Esophagus muscularis mucosa (tissue), 4 donors: Measurements from ENCODE around the gene FBLN7. TPM values are rescaled to one million over a fixed set of nuclear protein-coding genes. Genes with fewer than 3 reads are reported as not detected.

ENCODE experiments used
- DNase-seq: peaks from one replicate; pipeline ENCODE4 v3.0.0-alpha.2; 2017; ENCODE audit errors: extremely low spot score
- H3K27ac ChIP-seq, 4 donors: fragments of 200-600 bp; sonication (generic); replicated peaks in 1 of 4; 1 replicate in 3 of 4; 2 replicates in 1 of 4; pipeline ENCODE4 v1.5.1; 2016 to 2019; ENCODE audit warnings: mild to moderate bottlenecking in 1 of 4
- H3K27me3 ChIP-seq, 4 donors: fragments of 200-600 bp; sonication (generic); one replicate each; pipeline versions ENCODE4 v1.5.1 to v1.6.0; 2016 to 2019
- H3K36me3 ChIP-seq, 4 donors: fragments of 200-600 bp; sonication (generic); one replicate each; pipeline ENCODE4 v1.5.1; 2016 to 2019
- H3K4me1 ChIP-seq, 4 donors: fragments of 200-600 bp; sonication (generic); one replicate each; pipeline ENCODE4 v1.5.1; 2016 to 2019
- H3K4me3 ChIP-seq, 4 donors: fragments of 200-600 bp; sonication (generic); 1 replicate in 2 of 4; 2 replicates in 2 of 4; pipeline ENCODE4 v1.5.1; 2016 to 2019; ENCODE audit warnings: mild to moderate bottlenecking in 4 of 4, moderate library complexity in 1 of 4
- H3K9me3 ChIP-seq, 4 donors: fragments of 200-600 bp; sonication (generic); 1 replicate in 3 of 4; 2 replicates in 1 of 4; pipeline ENCODE4 v1.5.1; 2016 to 2019
- EP300 ChIP-seq: sonication (generic); formaldehyde crosslinking; IDR thresholded peaks from one replicate; pipeline ENCODE4 v1.6.1; 2017; ENCODE audit warnings: antibody characterized with exemption
- POLR2A ChIP-seq: fragments of 450-650 bp; IDR thresholded peaks from one replicate; pipeline ENCODE4 v1.6.1; 2017; ENCODE audit warnings: antibody characterized with exemption, moderate library complexity, mild to moderate bottlenecking, low read depth
- POLR2AphosphoS5 ChIP-seq, 2 donors: sonication (generic); formaldehyde crosslinking; IDR thresholded peaks; one replicate each; pipeline ENCODE4 v1.6.1; 2017; ENCODE audit warnings: antibody characterized with exemption in 2 of 2
- WGBS: methylation state at CpG from one replicate; pipeline ENCODE4 v1.1.5; 2018; 5-methylcytosine and 5-hydroxymethylcytosine counted together
- intact Hi-C: fragments of 100-400 bp; cut with DNase I; formaldehyde crosslinking; loops from one replicate; pipeline ENCODE4 v1.15.1; 2023
- total RNA-seq, 4 donors: library from RNA; depleted of rRNA; stranded (reverse); fragments of >200 nt; gene quantifications; one replicate each; pipeline versions ENCODE4 v1.1.0 to v1.2.1, GENCODE V29; 2016
- TF ChIP-seq, protein P1 (sequence below), 3 experiments: fragments of 200-600 bp in 2 of 3; fragments of 450-650 bp in 1 of 3; sonication (generic) in 2 of 3; IDR thresholded peaks; one replicate each; pipeline ENCODE4 v1.5.1; 2017 to 2019; ENCODE audit warnings: antibody characterized with exemption in 3 of 3, mild to moderate bottlenecking in 2 of 3, moderate library complexity in 1 of 3

FBLN7 gene
- total RNA-seq, 4 donors from 2014 or later: 1.1 to 2.1 (median 1.8) TPM

DNA sequence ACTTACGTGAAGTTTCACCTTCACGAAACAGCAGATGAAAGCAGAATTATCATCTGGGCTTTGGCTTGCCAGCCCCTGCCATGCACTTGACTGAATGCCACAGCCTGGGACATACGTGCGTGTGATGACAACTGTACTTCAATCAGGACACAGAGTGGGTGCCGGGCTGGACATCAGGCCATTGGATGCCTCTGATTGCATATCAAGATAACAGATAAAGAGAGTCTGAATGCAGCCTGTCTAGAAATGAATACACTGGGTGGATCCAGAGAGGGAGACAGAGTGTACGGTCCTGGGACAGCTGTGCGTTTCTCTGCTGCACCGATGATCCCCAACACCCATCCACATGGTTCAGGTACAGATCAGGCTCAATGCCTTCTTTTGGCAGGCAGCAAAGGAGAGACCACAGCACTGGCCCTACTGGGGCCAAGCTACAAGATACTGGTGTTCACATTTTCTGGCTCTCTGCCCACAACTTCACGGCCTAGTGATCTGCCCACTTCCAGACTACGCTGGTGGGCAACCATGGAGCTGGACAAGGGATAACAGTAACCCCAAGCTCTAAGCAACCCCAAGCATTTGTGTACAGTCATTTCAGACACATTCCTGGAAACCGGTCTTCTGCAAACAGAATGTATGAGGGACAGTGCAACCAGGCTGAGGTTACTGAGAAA lies 35.6 kb downstream of the FBLN7 start:
- Histone ChIP-seq H3K4me1 (no peaks in the 10 kb centered on the region), H3K4me3 (no peak overlapping the region), H3K36me3 (no peaks in the 10 kb centered on the region), H3K27ac (no peak overlapping the region), H3K27me3 (peaks cover 0 to 13% (median 0%) of the 10 kb centered on the region in 4 donors), H3K9me3 (no peaks in the 10 kb centered on the region)
- TF ChIP-seq POLR2AphosphoS5 (IDR thresholded peaks at IDR 0.05) (no peak), POLR2A (no peak), EP300 (no peak)
- TF ChIP-seq, protein P1, sequence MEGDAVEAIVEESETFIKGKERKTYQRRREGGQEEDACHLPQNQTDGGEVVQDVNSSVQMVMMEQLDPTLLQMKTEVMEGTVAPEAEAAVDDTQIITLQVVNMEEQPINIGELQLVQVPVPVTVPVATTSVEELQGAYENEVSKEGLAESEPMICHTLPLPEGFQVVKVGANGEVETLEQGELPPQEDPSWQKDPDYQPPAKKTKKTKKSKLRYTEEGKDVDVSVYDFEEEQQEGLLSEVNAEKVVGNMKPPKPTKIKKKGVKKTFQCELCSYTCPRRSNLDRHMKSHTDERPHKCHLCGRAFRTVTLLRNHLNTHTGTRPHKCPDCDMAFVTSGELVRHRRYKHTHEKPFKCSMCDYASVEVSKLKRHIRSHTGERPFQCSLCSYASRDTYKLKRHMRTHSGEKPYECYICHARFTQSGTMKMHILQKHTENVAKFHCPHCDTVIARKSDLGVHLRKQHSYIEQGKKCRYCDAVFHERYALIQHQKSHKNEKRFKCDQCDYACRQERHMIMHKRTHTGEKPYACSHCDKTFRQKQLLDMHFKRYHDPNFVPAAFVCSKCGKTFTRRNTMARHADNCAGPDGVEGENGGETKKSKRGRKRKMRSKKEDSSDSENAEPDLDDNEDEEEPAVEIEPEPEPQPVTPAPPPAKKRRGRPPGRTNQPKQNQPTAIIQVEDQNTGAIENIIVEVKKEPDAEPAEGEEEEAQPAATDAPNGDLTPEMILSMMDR (IDR thresholded peaks at IDR 0.05): no peak
- WGBS: 93% methylated on average over 11 of the region's 11 CpGs
- intact Hi-C loops: no loop called here
- no peak for DNase-seq

DNA sequence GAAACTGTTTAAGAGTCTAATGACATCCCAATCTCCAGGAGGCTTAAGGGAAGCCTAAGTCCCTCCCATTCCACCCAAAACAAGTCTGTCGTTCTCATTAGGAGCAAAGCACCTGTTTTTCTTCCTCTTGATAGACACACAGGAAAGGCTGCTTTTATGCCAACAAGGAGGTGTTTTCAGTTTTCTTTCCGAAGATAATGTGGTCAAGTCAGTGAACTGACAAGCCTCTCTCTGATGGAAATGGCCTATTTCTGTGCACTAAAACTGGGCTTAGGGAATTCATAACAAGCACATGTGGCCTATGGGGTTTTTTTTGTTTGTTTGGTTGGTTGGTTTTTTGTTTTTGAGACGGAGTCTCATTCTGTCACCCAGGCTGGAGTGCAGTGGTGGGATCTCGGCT lies 36.2 kb downstream of the FBLN7 start:
- WGBS: 78% methylated on average over 4 of the region's 4 CpGs
- intact Hi-C loops: no loop called here
- no peaks in the 10 kb centered on the region for H3K36me3 ChIP-seq

DNA sequence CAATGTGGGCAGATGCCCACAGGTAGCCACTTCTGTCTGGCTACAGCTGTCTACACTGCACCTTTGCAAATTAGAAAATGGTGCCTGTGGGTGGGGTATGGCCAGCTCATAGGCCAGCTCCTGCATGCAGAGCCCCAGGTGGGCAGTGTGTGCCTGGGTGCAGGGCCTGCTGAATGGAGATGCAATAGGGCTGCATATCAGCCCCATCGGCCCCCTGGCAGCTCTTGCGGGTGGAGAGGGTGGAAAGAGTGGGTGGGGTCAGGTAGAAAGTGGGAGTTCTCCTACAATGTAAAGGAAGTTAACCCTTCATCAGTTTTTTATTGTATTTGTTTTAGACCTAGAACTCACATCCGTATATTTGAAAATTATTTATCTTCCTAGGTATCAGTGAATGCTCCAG lies 37.1 kb downstream of the FBLN7 start:
- Histone ChIP-seq H3K27ac (no peak overlapping the region), H3K9me3 (no peaks in the 10 kb centered on the region), H3K4me1 (no peaks in the 10 kb centered on the region), H3K27me3 (peaks cover 0 to 27% (median 0%) of the 10 kb centered on the region in 4 donors), H3K4me3 (no peak overlapping the region), H3K36me3 (no peaks in the 10 kb centered on the region)
- intact Hi-C loops: no loop called here
- TF ChIP-seq EP300 (no peak), POLR2A (no peak), POLR2AphosphoS5 (IDR thresholded peaks at IDR 0.05) (no peak)
- TF ChIP-seq, protein P1 (IDR thresholded peaks at IDR 0.05): no peak
- no peak for DNase-seq
- WGBS: 97% methylated on average over 3 of the region's 3 CpGs

More for the DNA sequence above, 36.2 kb downstream of the FBLN7 start:
- H3K9me3 ChIP-seq: no peaks in the 10 kb centered on the region
- peaks cover 0 to 17% (median 0%) of the 10 kb centered on the region in 4 donors for H3K27me3 ChIP-seq
- TF ChIP-seq POLR2A: no peak
- TF ChIP-seq, protein P1 (IDR thresholded peaks at IDR 0.05): no peak
- TF ChIP-seq EP300: no peak
- no peak for TF ChIP-seq POLR2AphosphoS5 (IDR thresholded peaks at IDR 0.05)
- H3K27ac ChIP-seq: no peak overlapping the region
- H3K4me1 ChIP-seq: no peaks in the 10 kb centered on the region
- no peak for DNase-seq
- no peak overlapping the region for H3K4me3 ChIP-seq

DNA sequence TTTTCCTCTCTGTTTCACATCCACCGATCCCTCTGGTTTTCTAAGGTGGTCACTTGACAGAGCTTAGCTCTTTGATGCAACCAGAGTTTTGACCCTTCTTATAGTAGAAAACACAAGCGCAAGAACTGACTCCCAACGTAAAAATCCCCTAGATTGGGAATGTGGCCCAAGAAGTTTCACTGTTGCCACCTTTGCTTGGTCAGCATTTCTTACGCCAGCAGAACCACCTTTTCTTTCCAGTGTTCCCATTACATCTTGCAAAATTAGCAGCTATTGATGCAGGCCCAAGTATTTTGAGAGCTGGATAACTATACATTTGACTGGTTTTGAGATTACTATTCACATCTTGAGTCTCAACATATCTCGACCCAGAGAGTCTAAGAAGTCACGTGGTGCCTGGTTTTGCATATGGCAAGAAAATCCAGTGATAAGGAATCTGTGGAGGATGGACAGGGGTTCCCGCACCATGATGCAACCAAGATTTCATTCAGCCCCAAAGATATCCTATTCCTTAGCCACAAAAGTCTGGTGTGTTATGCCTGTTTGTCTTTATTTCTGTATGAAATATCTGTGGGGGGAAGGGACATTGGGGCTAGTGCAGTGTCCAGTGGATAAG lies 37.9 kb downstream of the FBLN7 start:
- Histone ChIP-seq H3K27ac (no peak overlapping the region), H3K4me1 (no peaks in the 10 kb centered on the region), H3K9me3 (no peaks in the 10 kb centered on the region), H3K27me3 (peaks cover 0 to 34% (median under 1%) of the 10 kb centered on the region in 4 donors), H3K4me3 (no peak overlapping the region), H3K36me3 (no peaks in the 10 kb centered on the region)
- no peak for DNase-seq
- no peak for TF ChIP-seq POLR2A
- TF ChIP-seq, protein P1 (IDR thresholded peaks at IDR 0.05): no peak
- no peak for TF ChIP-seq EP300
- TF ChIP-seq POLR2AphosphoS5 (IDR thresholded peaks at IDR 0.05): no peak
- 98% methylated on average over 7 of the region's 7 CpGs for WGBS
- intact Hi-C loops: no loop called here
